Epidermal melanocyte (primary cell): ENCODE results near the gene HILPDA.
A peak's percentile ranks its signal among the peaks of the same experiment; 100 is the strongest.
"Not testable (repeated sequence)": the region's sequence is repeated elsewhere in the genome, so short reads cannot be mapped to it uniquely, and the experiment has no call there.

Source experiments
- DNase-seq: peaks from one replicate; pipeline ENCODE4 v3.0.0; 2011; ENCODE audit warnings: low spot score; ENCODE audit not compliant: insufficient read length

The HILPDA gene

GRCh38 chr7:128431221-128431620 lies 24.5 kb upstream of the HILPDA start:
- DNase-seq, result no peak

- DNase-seq, result no peak
Measured at GRCh38 chr7:128431754-128432153, 23.9 kb upstream of the HILPDA start.

GRCh38 chr7:128434413-128435326 lies 21.0 kb upstream of the HILPDA start:
- DNase-seq, result no peak

DNA sequence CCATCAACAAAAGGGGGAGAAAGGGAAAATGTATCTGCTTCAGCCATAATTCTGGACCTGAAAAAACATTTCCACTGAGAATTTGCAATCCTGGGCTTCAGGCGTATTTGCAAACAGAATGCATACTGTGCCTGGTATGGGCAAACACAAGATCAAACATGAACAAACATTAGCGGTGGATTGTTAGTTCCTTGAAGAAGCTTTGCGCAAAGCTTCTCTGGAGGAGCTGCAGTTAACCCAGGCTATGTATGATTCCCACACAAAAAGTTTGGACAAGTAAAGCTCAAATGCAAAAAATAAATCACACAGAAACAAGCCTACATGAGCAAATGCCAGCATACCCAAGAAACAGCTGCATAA lies 20.4 kb upstream of the HILPDA start:
- no peak for DNase-seq

- no peak for DNase-seq
Measured at GRCh38 chr7:128437426-128438332, 18.0 kb upstream of the HILPDA start.

DNA sequence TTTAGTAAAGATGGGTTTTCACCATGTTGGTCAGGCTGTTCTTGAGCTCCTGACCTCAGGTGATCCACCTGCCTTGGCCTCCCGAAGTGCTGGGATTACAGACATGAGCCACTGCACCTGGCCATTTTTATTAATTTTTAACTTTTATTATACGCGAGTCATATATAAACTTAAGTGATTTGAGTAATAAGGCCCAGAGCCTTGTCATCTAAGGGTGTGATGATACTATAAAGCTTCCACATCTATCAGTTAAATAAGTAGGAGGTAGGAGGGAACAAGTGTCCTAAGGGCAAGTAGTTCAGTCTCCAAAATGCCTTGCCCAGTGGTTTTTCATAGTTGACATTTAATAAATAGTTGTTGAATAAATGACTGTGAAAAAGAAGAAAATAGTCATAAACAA lies 13.3 kb upstream of the HILPDA start:
- no peak for DNase-seq

DNA sequence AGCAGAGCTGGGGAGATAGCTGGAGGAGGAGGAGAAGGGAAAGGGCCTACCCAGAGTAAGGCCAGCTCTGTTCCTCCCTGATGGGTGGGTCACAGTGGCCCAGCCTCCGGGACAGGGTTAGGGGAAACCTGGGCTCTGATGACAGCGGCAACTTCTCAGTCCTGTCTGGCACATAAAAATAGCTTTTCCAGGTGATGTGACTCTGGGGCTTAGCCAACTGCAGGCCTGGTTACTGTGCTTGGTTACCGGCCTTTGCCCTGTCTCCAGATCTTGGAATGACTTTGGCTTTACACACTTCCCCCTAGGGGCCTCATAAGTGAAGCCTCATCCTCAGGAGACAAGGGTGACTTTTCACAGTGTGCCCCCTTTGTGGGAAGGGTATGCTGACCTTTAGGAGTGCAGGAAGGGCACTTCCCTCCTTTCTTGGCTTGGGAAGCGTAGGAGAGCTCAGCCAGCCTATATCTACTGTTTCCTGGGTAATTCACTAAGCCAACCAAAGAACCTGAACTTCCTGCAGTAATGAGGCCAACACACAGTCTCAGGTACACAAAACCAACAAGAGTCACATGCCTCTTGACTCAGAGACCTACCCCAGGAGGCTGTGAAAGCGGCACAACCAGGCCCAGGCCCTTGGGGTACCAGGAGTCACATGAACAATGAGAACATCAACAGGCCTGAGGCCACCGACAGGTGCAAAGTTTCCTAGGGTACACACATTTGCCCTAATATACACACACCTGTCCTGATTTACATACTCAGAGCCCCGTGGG lies 11.7 kb upstream of the HILPDA start:
- DNase-seq, result no peak

DNA sequence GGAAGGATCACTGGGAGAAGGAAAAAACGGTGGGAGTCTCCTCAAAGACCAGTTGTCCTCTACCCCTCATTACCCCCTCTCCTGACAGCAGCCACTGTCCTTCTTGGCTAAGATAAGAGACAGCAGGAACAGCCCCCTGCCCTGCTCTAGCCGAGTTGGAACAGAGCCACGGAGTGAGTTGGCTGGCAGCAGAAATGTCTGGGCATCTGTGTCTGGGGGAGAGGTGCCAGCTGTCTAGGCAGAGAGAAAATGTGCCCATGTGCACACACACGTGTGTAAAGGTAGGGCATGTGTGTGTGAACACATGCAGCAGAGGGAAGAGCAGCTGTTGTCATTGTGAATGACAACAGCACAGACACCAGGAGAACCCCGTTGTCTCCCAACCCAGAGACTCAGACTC lies 9.4 kb upstream of the HILPDA start:
- DNase-seq, result no peak

GRCh38 chr7:128447941-128448564 lies 7.6 kb upstream of the HILPDA start:
- no peak for DNase-seq

DNA sequence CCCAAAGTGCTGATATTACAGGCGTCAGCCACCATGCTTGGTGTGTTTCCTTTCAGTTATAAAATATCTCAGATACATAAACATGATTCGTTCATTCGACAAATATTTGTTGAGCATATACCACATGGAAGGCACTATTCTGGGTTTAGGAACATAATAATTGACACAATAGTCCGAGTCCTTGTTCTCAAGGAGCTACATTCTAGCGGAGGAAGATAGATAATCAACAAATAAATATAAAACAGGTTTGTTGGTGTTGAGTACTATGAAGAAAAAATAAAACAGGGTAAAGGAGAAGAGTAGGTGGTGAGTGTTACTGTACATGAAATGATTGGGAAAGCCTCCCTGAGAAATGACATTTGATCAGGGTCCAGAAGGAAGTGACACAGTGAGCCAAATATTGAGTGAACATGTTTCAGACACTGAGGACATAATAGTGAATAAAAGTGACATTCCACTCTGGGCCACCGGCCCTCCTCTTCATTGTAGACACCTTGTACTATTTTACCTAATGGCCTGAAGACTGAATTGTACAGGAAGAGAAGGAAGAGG lies 6.9 kb upstream of the HILPDA start:
- DNase-seq, result no peak

DNA sequence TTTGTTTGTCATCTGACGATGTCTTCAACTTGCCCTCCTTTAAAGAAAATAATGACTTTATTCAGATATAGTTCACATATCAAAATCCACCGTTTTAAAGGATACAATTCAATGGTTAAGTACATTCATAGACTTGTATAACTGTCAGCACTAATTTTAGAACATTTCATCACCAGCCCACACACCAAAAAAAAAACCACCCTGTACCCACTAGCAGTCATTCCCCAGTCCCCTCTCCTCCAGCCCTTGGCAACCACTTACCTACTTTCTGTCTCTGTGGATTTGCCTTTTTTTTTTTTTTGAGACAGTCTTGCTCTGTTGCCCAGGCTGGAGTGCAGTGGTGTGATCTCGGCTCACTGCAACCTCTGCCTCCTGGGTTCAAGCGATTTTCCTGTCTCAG lies 5.3 kb upstream of the HILPDA start:
- no peak for DNase-seq

DNA sequence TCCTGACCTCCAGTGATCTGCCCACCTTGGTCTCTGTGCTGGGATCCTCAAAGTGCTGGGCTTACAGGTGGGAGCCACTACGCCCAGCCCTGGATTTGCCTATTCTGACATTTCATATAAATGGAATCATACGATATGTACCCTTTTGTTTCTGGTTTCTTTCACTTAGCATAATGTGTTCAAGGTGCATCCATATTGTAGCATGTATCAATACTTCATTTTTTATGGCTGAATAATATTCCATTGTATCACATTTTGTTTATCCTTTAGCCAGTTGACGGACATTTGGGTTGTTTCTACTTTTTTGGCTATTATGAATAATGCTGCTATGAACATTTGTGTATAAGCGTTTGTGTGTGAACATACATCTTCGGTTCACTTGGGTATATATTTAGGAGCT lies 4.8 kb upstream of the HILPDA start:
- DNase-seq, result no peak

DNA sequence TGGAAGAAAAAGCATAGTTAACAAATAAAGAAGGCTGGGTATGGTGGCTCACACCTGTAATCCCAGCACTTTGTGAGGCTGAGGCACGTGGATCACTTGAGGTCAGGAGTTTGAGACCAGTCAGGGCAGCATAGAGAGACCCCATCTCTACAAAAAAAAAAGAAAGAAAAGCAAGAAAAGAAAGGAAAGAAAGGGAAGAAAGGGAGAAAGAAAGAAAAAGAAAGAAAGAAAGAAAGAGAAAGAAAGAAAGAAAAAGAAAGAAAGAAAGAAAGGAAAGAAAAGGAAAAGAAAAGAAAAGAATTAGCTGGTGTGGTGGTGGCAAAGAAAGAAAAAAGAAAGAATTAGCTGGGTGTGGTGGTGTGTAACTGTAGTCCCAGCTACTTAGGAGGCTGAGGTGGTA lies 3.1 kb upstream of the HILPDA start:
- no peak for DNase-seq

DNA sequence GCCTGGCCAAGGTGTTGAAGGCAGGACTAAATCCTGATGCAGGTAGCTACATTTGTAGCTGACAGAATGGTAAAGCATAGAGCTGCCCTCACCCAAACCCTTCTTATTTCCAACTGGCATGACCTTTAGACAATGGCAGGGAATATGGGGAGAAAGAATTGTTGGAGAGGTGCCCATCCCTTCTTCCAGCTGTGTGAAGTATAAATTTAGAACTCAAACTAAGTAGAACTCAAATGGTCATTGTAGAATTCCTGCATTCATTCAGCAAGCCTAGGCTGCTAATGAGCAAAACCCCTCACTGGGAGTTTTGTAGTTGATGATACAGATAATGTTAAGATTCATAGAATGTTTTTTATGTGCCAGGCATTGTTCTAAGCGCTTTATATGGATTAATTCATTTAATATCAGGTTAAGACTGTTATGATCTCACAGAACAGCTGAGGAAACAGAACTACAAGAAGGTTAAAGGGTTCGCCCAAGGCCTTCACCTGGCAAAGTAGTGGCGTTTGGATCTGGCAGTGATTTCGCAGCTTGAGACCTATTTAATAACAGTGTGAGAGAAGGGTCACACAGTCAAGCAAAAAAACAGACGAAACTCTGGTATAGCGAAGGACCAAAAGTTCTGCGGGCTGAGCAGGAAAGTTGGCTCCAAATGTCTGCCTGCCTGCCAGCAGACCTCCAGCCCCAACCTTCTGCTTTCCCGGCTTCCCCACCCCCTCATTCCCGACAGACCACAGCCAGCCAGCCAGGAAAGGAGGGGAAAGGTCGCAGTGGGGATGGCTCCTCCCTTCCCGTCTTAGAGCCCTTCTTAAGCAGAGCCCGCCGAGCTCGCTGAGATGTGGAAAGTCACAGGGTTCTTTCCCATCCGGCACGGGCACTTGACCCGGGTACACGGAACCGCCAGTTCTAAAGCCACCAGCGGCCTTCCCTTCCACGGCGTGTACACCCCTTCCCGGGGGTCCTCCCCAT lies 1.6 kb upstream of the HILPDA start:
- no peak for DNase-seq

DNA sequence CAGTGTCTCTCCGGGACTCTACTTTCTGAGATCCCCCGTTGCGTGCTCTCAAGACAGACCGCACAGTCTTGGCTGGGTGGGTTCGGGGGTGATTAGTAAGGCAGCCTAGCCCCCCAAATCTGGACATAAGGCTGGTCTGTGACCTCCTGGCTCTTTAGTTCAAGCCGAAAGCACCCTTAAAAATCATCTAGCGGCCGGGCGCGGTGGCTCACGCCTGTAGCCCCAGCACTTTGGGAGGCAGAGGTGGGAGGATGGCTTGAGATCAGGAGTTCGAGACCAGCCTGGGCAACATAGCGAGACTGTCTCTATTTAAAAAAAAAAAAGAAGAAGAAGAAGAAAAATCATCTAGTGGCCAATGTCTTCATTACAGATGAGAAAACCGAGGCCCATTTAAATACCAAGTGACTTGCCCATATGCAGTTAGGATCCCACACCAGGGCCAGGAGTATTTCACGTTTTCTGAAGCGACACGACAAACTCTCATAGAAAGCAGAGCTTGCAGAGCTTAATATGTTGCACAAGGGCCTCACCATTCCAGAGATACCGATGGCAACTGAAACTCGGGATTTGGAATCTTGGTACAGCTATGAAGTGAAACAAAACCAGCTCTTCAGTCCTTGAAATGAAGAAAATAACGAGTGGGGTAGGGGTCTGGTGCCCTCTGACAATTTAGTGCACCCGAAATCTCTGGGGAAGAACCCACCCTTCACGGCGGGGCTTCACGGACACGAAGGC lies 703 bp upstream of the HILPDA start:
- DNase-seq, result no peak

DNA sequence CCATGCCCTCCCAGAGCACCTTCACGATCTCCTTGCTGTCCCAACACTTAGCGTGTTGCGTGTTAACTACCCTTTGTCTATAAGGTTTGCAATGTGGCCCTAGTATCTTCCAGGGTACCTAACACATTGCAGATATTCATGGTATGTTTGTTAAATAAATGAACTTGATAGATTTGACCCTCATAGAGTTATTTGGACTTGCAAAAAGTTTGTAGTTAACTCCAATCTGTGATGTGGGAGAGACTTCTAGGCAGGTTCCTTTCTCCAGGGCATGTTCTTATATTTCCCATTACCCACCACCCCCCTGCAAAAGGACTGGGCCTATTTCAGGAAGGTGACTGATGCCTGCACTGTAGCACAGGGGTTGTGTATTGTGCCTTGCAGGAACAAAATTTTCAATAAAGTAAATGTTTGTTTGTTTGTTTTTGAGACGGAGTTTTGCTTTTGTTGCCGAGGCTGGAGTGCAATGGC lies 612 bp downstream of the HILPDA start:
- DNase-seq, result no peak

GRCh38 chr7:128457385-128457784 lies 1.7 kb downstream of the HILPDA start:
- not testable (repeated sequence) for DNase-seq

- no peak for DNase-seq
Measured at GRCh38 chr7:128458956-128459355, 3.3 kb downstream of the HILPDA start.

DNA sequence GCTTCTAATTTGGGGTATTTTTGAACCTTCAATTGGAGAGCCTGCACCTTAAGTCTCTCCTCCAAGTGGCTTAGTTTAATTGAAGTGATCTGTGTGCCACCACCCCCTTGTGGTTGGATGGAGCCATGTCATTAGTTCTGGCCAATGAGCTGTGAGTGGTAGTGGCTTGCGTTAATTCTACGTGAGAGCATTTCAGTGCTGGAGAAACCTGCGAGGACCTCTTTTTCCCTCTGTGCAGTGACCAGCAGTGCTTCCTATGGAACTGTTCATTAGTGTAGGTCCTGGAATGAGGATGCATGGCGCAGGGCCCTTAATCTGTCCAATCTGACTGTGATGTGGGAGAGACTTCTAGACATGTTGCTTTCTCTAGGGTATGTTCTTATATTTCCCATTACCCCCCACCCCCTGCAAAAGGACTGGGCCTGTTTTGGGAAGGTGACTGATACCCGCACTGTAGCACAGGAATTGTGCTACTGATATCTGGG lies 3.8 kb downstream of the HILPDA start:
- DNase-seq, result peak; percentile 58
